ENCODE results near the gene NTRK3. TPM values are rescaled to one million over a fixed set of nuclear protein-coding genes. Genes with fewer than 3 reads are reported as not detected.

The NTRK3 gene
- total and polyA plus RNA-seq, 2 of the 13 experiments (the other 11 are each of a cell fraction or from before 2014, with no cell fraction given): not detected

- TF ChIP-seq MIXL1 (CRISPR knock-in tag; IDR thresholded peaks at IDR 0.05) (no peak), MTF1 (CRISPR knock-in tag; IDR thresholded peaks at IDR 0.05) (no peak), ZFAT (CRISPR knock-in tag; conservative IDR thresholded peaks at IDR 0.05) (no peak), PBX3 (CRISPR knock-in tag; IDR thresholded peaks at IDR 0.05; ENCODE audit: borderline replicate concordance) (no peak), BCLAF1 (IDR thresholded peaks at IDR 0.05) (no peak), PRDM15 (CRISPR knock-in tag; IDR thresholded peaks at IDR 0.05) (no peak), ZNF430 (CRISPR knock-in tag; IDR thresholded peaks at IDR 0.05) (no peak)
- TF ChIP-seq, protein P1, sequence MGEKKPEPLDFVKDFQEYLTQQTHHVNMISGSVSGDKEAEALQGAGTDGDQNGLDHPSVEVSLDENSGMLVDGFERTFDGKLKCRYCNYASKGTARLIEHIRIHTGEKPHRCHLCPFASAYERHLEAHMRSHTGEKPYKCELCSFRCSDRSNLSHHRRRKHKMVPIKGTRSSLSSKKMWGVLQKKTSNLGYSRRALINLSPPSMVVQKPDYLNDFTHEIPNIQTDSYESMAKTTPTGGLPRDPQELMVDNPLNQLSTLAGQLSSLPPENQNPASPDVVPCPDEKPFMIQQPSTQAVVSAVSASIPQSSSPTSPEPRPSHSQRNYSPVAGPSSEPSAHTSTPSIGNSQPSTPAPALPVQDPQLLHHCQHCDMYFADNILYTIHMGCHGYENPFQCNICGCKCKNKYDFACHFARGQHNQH (CRISPR knock-in tag; IDR thresholded peaks at IDR 0.05): no peak
- TF ChIP-seq, protein P2, sequence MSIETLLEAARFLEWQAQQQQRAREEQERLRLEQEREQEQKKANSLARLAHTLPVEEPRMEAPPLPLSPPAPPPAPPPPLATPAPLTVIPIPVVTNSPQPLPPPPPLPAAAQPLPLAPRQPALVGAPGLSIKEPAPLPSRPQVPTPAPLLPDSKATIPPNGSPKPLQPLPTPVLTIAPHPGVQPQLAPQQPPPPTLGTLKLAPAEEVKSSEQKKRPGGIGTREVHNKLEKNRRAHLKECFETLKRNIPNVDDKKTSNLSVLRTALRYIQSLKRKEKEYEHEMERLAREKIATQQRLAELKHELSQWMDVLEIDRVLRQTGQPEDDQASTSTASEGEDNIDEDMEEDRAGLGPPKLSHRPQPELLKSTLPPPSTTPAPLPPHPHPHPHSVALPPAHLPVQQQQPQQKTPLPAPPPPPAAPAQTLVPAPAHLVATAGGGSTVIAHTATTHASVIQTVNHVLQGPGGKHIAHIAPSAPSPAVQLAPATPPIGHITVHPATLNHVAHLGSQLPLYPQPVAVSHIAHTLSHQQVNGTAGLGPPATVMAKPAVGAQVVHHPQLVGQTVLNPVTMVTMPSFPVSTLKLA (IDR thresholded peaks at IDR 0.05): no peak
- intact Hi-C loops (cut with micrococcal nuclease; ENCODE audit: unreplicated experiment): no loop called here
- 0% methylated on average over 3 of the region's 3 CpGs for WGBS (ENCODE audit: low lambda C conversion rate)
- DNase-seq (ENCODE audit: low spot score) (no peak), FAIRE-seq (no peak), ATAC-seq (no peak)
- ChIA-PET POLR2A (no interaction called here), CTCF (ENCODE audit: low intra/inter-chr PET ratio, low total read pairs) (no interaction called here)
- Histone ChIP-seq H4K20me1 (ENCODE audit: insufficient read depth, low read length) (no peaks in the 10 kb centered on the region), H3K27ac (ENCODE audit: extremely low read length, insufficient read depth, low read length) (no peak overlapping the region), H3K27me3 (ENCODE audit: control insufficient read depth in 1 of 2, insufficient read depth in 2 of 2, low read length in 2 of 2) (no peaks in the 10 kb centered on the region), H3K36me3 (replicated peaks in 1 of 2; ENCODE audit: control insufficient read depth in 1 of 2, insufficient read depth in 2 of 2, low read length in 2 of 2) (no peaks in the 10 kb centered on the region), H3K4me3 (replicated peaks in 1 of 3; ENCODE audit: insufficient read depth in 1 of 3, low read depth in 2 of 3, low read length in 3 of 3) (no peak overlapping the region), H3K4me1 (ENCODE audit: insufficient read depth, low read length) (no peaks in the 10 kb centered on the region), H3K4me2 (ENCODE audit: low read depth, low read length) (no peak overlapping the region), H3K9ac (ENCODE audit: insufficient read depth, low read depth, low read length) (no peak overlapping the region), H3K79me2 (ENCODE audit: insufficient read depth, low read length) (no peaks in the 10 kb centered on the region), H2AFZ (ENCODE audit: low read length) (no peak overlapping the region), H3K9me3 (ENCODE audit: low read length) (no peaks in the 10 kb centered on the region)
- in situ Hi-C loops (cut with HindIII; ENCODE audit: extremely low pct_ligation_motif_present, low pct_unique_long_range_greater_than_20kb): no loop called here
- no TSS peak for BruUV-seq (replicated peaks)
Measured at GRCh38 chr15:88152672-88153071, 103.9 kb downstream of the NTRK3 start.
